Measurements from ENCODE around the gene CYTL1.

Gene CYTL1

DNA sequence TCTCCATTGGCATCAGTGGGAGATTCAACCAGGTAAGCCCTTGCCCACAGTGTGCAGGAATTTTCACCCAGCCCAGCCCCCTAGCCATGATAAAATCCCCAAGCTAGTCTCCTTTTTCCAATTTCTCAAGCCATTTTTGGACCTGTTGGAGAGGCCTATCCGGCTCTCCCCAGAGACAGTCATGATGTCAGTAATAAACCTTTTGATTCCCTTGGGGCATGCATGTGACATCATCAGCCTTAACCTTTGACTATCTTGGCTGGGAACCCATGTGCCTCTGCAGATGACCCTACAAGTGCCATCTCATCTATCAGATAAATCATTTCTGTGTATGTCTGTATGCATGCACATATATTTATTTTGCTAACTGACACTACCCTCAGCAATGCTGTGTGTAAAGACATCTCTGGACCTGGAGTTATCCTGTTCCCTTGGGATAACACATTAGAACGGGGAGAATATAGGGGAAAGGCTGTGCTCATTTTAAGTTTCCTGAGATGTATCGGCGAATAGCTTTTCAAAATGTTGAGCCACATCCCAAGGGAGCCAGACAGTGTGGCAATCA is 51.0 kb downstream of the CYTL1 start:
- no peak for DNase-seq (ENCODE audit: low spot score)
